ENCODE data around the gene PTCD2.

DNA sequence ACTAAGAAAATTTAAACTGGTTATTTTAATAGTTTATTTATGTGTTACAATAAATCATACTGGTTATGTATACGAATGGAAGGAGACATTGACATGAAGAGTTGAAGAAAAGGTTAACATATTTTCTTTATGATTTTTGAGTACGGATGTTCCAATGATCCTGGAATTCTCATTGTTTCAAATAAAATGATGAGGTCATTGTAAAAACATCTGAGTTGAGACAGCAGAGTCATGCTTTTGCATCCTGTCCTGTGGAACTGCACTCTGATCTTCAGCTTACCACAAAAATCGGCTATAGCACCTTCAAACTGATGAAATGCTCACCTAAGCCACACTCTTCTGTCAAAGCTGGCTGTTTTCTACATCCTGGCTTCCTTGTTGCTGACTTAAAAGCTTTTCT is 67.8 kb downstream of the PTCD2 start:
- no peak for TF ChIP-seq ZNF121 (CRISPR knock-in tag; IDR thresholded peaks at IDR 0.05)
- TF ChIP-seq ZNF263 (CRISPR knock-in tag; IDR thresholded peaks at IDR 0.05; ENCODE audit: low read depth): no peak
- no peak for TF ChIP-seq SP1 (CRISPR knock-in tag; conservative IDR thresholded peaks at IDR 0.05)
- TF ChIP-seq, protein P1, sequence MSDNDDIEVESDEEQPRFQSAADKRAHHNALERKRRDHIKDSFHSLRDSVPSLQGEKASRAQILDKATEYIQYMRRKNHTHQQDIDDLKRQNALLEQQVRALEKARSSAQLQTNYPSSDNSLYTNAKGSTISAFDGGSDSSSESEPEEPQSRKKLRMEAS (CRISPR knock-in tag; IDR thresholded peaks at IDR 0.05): no peak
- TF ChIP-seq, protein P2, sequence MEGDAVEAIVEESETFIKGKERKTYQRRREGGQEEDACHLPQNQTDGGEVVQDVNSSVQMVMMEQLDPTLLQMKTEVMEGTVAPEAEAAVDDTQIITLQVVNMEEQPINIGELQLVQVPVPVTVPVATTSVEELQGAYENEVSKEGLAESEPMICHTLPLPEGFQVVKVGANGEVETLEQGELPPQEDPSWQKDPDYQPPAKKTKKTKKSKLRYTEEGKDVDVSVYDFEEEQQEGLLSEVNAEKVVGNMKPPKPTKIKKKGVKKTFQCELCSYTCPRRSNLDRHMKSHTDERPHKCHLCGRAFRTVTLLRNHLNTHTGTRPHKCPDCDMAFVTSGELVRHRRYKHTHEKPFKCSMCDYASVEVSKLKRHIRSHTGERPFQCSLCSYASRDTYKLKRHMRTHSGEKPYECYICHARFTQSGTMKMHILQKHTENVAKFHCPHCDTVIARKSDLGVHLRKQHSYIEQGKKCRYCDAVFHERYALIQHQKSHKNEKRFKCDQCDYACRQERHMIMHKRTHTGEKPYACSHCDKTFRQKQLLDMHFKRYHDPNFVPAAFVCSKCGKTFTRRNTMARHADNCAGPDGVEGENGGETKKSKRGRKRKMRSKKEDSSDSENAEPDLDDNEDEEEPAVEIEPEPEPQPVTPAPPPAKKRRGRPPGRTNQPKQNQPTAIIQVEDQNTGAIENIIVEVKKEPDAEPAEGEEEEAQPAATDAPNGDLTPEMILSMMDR (IDR thresholded peaks at IDR 0.05): no peak
- TF ChIP-seq TCF7 (CRISPR knock-in tag; IDR thresholded peaks at IDR 0.05; ENCODE audit: low read depth): no peak
- no peak for TF ChIP-seq NR2C2 (CRISPR knock-in tag; IDR thresholded peaks at IDR 0.05)
- no peak for TF ChIP-seq ZNF232 (CRISPR knock-in tag; IDR thresholded peaks at IDR 0.05)
- no peak for TF ChIP-seq MYBL2 (CRISPR knock-in tag; IDR thresholded peaks at IDR 0.05)
- TF ChIP-seq, protein P3, sequence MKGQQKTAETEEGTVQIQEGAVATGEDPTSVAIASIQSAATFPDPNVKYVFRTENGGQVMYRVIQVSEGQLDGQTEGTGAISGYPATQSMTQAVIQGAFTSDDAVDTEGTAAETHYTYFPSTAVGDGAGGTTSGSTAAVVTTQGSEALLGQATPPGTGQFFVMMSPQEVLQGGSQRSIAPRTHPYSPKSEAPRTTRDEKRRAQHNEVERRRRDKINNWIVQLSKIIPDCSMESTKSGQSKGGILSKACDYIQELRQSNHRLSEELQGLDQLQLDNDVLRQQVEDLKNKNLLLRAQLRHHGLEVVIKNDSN (CRISPR knock-in tag; IDR thresholded peaks at IDR 0.05): no peak
- TF ChIP-seq, protein P4, sequence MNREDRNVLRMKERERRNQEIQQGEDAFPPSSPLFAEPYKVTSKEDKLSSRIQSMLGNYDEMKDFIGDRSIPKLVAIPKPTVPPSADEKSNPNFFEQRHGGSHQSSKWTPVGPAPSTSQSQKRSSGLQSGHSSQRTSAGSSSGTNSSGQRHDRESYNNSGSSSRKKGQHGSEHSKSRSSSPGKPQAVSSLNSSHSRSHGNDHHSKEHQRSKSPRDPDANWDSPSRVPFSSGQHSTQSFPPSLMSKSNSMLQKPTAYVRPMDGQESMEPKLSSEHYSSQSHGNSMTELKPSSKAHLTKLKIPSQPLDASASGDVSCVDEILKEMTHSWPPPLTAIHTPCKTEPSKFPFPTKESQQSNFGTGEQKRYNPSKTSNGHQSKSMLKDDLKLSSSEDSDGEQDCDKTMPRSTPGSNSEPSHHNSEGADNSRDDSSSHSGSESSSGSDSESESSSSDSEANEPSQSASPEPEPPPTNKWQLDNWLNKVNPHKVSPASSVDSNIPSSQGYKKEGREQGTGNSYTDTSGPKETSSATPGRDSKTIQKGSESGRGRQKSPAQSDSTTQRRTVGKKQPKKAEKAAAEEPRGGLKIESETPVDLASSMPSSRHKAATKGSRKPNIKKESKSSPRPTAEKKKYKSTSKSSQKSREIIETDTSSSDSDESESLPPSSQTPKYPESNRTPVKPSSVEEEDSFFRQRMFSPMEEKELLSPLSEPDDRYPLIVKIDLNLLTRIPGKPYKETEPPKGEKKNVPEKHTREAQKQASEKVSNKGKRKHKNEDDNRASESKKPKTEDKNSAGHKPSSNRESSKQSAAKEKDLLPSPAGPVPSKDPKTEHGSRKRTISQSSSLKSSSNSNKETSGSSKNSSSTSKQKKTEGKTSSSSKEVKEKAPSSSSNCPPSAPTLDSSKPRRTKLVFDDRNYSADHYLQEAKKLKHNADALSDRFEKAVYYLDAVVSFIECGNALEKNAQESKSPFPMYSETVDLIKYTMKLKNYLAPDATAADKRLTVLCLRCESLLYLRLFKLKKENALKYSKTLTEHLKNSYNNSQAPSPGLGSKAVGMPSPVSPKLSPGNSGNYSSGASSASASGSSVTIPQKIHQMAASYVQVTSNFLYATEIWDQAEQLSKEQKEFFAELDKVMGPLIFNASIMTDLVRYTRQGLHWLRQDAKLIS (CRISPR knock-in tag; IDR thresholded peaks at IDR 0.05; ENCODE audit: borderline replicate concordance): no peak
- TF ChIP-seq, protein P5, sequence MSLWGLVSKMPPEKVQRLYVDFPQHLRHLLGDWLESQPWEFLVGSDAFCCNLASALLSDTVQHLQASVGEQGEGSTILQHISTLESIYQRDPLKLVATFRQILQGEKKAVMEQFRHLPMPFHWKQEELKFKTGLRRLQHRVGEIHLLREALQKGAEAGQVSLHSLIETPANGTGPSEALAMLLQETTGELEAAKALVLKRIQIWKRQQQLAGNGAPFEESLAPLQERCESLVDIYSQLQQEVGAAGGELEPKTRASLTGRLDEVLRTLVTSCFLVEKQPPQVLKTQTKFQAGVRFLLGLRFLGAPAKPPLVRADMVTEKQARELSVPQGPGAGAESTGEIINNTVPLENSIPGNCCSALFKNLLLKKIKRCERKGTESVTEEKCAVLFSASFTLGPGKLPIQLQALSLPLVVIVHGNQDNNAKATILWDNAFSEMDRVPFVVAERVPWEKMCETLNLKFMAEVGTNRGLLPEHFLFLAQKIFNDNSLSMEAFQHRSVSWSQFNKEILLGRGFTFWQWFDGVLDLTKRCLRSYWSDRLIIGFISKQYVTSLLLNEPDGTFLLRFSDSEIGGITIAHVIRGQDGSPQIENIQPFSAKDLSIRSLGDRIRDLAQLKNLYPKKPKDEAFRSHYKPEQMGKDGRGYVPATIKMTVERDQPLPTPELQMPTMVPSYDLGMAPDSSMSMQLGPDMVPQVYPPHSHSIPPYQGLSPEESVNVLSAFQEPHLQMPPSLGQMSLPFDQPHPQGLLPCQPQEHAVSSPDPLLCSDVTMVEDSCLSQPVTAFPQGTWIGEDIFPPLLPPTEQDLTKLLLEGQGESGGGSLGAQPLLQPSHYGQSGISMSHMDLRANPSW (CRISPR knock-in tag; conservative IDR thresholded peaks at IDR 0.05; ENCODE audit: low read depth): no peak
- TF ChIP-seq JUN (CRISPR knock-in tag; IDR thresholded peaks at IDR 0.05): no peak
